B cell (primary cell): ENCODE measurements around the gene YJEFN3.

Experiments used
- EZH2 ChIP-seq: IDR thresholded peaks from 2 replicates; pipeline ENCODE4 v1.6.1; 2012; ENCODE audit warnings: borderline replicate concordance, low read depth, mild to moderate bottlenecking, moderate library complexity, low read length; ENCODE audit not compliant: insufficient read depth, poor library complexity, severe bottlenecking
- TF ChIP-seq, protein P1 (sequence below): fragments of 200-600 bp; IDR thresholded peaks from one replicate; pipeline ENCODE4 v1.8.0; 2022; ENCODE audit warnings: antibody characterized with exemption, mild to moderate bottlenecking

DNA sequence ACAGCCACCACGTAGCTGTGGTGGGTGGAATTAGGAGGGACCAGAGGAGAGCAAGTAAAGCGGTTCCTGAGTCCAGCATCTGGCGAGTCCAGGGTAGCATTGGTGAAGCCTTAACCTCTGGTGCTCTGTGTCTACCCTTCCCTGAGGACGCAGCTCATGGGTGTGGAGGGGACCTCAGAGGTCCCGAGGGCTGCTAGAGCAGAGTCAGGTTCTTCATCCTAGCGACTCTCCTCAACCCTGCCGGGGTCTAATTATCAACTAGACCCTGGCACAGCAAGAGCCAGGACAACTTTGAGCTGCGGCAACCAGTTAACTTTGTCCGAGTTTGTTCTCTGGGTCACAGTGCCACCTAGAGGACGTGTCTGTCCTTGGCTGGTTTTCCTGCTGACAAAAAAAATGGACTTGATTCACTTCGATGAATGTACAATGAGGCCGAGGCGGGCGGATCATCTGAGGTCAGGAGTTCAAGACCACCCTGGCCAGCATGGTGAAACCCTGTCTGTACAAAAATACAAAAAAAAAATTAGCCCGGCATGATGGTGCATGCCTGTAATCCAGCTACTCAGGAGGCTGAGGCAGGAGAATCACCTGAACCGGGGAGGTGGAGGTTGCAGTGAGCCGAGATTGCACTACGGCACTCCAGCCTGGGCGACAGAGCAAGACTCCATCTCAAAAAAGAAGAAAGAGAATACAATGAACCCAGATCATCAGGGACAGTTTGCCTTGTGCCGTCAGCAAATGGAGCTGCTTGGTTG, 38.3 kb upstream of the YJEFN3 start:
- TF ChIP-seq, protein P1, sequence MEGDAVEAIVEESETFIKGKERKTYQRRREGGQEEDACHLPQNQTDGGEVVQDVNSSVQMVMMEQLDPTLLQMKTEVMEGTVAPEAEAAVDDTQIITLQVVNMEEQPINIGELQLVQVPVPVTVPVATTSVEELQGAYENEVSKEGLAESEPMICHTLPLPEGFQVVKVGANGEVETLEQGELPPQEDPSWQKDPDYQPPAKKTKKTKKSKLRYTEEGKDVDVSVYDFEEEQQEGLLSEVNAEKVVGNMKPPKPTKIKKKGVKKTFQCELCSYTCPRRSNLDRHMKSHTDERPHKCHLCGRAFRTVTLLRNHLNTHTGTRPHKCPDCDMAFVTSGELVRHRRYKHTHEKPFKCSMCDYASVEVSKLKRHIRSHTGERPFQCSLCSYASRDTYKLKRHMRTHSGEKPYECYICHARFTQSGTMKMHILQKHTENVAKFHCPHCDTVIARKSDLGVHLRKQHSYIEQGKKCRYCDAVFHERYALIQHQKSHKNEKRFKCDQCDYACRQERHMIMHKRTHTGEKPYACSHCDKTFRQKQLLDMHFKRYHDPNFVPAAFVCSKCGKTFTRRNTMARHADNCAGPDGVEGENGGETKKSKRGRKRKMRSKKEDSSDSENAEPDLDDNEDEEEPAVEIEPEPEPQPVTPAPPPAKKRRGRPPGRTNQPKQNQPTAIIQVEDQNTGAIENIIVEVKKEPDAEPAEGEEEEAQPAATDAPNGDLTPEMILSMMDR: peak; percentile 82
- no peak for TF ChIP-seq EZH2
